Activated CD4-positive, alpha-beta T cell treated with anti-CD3 and anti-CD28 coated beads, Interleukin-2, amount 50 U/mL, for 1 hour (primary cell): ENCODE data around the gene PDZRN4.
"Not testable (repeated sequence)": the region's sequence is repeated elsewhere in the genome, so short reads cannot be mapped to it uniquely, and the experiment has no call there.

Experiments
- DNase-seq: peaks from one replicate; pipeline ENCODE4 v3.0.0-alpha.2; 2020

Gene PDZRN4

DNA sequence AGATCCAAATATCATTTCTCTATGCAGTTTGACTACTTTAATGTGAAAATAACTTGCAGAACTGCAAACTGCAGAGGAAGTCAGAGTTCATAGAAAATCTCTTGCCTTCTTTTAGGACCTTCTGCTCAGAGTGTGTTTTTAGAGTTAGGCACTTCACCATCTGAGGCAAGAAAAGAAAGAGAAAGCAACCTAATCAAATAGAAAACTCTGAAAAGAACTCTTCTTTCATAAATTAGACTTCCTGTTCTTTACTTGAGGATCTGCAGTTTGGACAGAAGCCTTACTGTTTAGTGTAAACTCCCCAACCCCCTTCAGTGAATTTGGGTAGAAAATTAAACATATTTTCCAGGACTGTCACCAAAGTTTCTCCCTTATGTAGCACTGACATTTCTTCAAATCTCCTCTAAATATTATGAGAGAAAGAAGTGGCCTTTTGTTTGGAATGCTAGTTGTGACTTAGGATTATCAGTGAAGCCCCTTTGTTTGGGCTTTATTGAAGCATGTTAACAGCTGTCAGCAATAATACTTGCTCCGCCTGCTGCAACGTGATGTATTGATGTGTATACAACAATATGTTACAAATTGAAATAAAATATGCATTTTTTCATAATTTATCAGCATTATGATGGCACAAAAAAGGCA, 99.5 kb downstream of the PDZRN4 start:
- no peak for DNase-seq

DNA sequence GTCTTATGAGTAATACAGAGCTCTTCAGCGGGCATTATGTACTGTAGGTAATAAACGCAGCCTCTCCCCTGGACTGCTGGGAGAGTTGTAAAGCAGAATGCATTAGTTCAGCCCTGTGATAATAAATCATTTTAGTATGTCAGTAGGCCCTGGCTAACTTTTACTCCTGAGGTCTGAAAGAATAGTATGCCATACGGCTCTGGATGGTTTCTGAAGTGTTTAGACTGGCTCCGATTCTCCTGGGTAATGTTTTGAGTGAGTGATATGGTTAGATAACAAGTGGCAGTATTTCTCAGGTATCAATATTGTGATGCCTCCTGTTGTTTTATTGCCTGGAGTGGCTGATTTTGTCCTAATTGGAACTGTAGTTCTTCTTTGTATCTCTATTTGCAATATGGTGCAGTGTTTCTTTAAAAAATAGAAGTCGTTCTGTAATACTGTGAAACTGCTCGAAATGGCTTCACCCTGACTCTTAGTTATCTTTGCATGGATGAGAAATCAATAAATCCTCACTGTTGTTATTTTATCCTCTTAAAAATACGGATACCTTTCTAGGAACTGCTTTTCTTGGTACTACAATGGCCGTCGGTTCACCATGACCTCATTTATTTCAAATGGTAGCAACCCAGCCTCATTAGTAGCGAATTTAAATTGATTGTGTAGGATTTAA, 100.2 kb downstream of the PDZRN4 start:
- DNase-seq = no peak

DNA sequence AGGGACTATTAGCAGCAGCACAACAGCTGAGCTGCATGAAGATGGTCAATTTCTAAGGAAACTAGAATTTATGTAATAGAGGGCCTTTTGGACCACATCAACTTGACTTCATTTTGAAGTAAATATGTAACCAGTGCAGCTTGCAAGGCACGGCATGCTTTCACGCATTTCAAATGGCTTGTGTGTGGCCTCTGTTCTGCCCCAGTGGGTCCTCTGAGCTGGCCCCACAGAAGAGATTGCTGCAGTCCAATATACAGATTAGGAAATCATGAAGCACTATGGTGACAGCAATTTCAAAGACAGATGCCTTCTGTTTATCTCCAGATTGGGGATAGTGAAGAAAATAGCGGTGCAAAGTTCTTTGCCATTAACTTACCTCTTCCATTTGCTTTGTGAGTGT, 101.4 kb downstream of the PDZRN4 start:
- no peak for DNase-seq

DNA sequence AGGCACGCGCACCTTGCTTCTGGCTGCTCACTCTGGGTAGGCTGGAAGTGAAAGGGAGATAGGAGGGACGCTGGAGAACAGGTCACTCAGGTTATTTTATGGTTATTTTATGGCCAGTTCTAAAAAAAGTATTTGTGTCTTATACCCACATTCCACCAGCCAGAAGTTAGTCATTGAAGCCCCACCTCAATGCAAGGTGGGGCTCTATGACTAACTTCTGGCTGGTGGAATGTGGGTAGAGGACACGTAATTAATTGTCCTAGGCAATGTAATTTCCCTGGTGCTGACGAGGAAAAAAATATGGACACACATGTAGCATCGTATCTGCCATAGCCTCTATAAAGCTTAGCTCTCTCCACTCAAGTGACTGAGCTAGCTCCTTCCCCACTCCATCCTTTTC, 104.9 kb downstream of the PDZRN4 start:
- DNase-seq = no peak

DNA sequence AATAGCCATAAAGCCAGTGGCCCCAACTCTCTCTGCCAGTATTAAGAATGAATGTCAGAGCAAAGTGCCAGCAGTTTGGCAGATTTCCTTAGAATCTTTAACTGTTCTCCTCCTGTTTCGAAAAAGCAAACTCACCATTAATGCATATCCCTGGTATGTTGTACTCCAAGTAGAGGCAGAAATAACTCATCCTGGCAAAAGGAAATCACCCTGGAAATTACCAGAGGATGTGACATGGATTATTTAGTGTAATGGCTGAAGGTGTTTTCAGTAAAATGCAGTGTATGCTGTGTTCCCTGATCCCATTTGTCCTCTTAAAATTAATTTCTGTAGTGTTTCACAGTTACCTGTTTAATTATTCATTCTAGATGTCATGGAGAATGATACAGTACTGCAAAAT, 105.3 kb downstream of the PDZRN4 start:
- DNase-seq = no peak

DNA sequence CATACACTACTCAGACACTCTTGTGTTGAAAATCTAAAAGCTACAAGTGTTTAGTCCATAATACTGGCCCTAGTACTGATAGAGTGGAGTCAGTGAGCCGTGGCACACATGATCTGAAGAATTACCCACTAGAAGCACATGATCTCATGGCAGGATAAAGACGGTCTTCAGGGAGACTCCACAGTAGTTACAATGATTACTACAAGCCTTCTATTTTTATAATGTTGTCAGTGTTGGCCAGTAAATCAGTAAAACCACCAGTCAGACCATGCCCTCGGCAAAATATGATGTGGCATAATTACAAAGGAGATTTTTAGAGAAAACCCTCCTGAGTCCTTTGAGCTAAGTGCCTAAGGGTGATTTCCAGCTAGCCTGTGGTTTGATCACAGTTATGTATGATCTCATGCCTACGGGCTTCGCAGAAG, 114.9 kb downstream of the PDZRN4 start:
- no peak for DNase-seq

DNA sequence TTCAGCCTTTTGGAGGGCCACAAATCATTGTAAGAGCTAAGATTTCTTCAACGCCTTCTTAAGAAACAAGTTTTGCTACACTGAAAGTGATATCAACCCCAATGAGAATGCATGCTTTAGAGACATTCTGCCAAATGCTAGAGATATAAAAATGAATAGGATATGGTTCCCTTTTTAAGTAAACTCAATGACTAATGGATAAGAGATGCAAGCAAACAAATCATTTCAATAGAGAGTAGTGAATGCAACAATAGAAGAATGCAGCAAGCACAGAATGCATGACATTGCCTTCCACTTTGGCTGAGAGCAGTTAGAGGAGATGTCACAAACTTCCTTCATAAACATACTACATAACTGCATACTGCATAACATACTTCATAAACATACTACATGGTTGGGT, 116.4 kb downstream of the PDZRN4 start:
- DNase-seq = no peak

DNA sequence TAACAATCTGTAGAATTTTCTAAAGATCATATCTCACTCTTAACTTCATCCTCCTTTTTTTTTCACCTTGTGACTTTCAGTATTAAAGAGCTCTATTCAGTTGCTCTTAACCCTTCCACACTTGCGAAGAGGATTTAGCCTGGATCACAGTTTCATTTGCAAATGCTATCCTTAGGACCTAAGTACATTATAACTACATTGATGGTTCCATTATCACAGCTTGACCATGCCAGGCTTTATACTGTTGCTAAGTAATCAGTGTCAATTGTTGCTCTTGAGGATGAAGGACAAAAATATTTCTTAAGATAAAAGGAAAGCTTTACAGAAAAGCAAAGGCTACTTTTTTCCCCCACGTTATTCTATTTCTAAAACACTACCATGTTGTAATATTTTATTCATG, 122.2 kb downstream of the PDZRN4 start:
- no peak for DNase-seq

DNA sequence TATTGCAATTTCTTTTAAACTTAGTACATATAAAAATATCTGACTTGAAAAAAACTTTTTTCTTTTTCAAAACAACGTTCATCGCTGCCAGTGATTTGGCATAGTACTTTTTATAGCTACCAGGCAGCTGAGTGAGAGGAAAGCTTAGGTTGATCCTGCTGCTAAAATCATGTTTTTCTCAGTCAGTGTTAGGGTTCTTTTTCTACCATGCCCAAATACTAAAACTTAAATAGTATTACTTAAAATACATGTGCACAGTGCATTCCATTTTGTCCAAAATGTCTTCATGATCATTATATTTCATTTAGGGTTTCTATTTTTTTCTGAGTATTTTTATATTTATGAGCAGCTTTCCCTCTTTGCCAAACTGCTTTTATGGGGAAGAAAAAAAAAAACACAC, 123.8 kb downstream of the PDZRN4 start:
- DNase-seq = no peak

DNA sequence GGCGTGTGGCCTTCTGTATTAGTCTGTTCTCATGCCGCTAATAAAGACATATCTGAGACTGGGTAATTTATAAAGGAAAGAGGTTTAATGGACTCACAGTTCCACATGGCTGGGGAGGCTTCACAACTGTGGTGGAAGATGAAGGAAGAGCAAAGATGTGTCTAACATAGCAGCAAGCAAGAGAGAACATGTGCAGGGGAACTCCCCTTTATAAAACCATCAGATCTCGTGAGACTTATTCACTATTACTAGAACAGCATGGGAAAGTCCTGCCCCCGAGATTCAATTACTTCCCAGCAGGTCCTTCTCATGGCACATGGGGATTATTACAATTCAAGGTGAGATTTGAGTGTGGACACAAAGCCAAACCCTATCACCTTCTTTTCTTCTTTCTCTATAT, 124.3 kb downstream of the PDZRN4 start:
- DNase-seq = not testable (repeated sequence)

DNA sequence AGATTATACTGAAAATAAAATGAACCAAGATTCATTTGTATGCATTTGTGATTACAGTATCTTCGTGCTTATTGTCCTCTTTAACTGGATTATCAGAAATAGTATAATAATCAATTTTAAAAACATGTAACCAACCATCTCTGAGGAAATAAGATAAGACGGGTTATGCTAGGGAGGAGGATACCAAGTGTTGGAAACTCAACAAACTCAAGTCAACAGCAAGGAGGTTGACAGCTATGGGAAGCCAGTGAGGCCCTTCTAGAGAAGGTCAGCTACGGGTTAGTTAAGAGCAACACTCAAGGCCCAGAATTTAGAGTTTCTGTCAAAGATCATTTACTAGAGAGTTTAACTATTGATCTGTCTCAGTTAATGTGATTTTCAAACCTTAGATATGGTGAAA, 137.2 kb downstream of the PDZRN4 start:
- DNase-seq = no peak

DNA sequence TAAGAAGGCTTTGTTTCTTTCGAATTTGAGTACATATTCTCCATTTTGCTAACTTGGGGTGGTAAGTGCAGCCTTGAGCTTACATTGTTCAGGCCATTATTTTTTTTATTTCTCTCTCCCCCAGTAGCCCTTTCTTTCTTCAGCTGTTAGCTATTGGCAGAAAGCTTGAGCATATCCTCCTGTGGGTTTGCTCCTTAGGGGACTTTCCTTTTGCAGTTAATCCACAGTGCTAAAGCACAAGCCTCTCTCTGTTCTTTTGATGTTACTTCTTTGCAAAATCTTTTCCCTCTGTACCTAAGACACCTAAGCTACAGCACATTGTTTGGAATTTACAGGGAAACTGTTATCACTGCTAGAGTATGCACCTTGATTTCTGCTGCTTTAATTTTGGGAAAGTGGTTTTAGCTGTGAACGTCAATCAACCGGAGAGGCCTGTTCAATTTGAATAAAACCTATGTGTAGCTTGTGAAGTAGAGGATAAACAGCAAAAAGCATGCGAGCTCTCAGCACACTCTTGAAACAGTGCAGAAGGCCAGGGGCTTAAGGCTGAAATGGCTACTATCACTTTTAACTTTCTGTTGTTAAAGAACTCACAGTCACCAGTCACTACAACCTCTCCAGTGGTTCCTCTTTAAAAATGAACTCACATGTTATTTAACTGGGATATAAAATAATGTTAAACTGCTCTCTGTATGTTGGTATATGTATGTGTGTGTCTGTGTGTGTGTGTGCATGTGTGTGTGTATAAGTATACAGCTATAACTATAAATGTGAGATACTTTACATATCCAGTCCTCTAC, 139.2 kb downstream of the PDZRN4 start:
- no peak for DNase-seq

DNA sequence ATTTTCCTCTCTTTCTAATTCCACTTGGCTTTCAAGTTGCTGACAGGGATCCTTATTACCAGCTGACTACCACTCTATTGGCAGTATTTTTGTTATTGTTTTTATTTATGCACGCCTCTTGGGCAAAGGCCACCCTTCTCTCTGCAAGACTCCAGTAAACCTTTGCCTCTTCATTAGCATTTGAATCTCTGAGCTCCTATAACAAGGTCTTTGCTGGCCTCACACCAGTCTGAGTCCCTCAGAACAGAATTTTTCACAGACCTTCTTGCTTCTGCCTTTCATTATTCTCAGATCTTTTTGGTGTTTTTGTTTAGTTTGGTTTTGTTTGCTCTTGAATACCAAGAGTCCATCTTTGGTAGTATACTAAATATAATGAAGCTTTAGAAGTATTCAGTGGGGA, 145.9 kb downstream of the PDZRN4 start:
- DNase-seq = no peak

DNA sequence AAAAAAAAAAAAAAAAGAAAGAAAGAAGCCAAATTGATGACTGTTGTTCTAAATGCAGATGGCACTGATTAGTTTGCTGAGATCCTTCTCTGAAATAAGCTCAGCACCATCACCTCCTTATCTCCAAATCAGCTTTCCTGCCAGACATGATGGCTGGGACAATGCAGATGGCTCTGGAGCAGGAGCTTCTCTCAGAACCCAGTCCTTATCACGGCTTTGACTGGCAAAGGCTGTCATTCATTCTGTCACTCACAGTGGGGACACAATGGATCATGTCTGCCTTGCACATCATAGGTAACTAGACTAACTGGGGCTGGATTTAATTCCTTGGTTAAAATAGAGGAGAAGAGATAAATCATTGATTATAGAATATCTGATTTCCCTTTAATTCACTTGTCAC, 146.3 kb downstream of the PDZRN4 start:
- DNase-seq = no peak

DNA sequence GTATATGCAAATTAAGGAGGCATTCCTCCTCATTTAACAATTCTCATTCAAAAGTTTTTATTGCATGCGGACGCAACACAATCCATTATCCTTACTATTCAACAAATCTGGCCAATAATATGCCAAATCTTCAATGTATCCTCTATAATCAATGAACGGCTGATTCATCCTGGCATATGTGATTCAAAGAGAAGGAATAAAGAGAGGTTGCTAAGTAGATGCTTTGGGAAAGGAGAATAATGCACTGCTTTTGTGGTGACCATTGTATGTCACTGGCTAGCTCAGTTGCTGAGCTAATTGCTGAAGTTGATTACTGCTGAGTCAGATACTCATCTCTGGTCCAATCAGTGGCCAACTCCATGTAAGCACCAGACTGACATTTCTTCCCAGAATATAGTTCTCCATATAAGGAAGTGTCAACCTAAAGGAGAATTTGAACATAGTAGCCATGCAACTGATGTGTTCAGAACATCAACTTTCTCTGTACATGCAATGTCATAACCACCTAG, 148.0 kb downstream of the PDZRN4 start:
- no peak for DNase-seq

DNA sequence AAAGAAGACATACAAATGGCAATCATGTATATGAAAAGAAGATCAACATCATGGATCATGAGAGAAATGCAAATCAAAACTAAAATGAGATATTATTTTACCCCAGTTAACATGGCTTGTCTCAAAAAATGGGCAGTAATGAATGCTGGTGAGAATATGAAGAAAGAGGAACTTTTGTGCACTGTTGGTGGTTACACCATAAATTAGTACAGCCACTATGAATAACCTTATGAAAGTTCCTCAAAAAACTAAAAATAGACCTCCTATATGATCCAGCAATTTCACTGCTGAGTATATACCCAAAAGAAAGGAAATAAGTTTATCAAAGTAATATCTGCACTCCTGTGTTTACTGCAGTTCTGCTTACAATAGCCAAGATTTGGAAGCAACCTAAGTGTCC, 151.7 kb downstream of the PDZRN4 start:
- no peak for DNase-seq

DNA sequence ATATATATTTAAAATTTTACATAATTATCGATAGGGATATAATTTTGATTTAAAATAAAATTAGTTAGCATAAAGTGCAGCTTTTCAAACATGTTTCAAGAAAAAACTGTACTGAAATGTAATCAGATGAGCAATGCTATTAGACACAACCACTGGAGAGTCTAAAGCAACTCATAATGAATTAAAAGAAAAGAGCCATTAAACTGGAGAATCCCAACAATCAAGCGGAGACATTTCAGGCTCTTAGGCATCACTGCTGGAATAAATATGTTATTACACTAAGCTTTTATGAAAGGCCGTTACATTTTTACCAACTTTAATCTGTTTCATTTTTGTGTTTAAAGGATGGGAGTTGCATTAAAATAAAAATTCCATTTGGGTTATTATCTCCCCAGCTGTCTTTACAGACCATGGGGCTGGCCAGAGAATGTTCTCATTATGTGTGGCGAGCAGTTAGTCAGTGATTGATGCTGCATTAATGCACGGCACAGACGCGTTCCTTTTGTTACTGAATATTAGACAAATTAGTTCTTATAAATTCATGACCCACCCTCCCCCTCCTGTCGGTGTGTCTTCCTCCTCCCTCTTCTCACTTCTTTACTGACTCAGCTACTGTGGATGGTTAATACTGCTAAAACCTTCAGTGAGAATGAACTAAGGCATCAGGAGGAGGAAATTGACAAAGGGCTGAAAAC, 156.8 kb downstream of the PDZRN4 start:
- no peak for DNase-seq

DNA sequence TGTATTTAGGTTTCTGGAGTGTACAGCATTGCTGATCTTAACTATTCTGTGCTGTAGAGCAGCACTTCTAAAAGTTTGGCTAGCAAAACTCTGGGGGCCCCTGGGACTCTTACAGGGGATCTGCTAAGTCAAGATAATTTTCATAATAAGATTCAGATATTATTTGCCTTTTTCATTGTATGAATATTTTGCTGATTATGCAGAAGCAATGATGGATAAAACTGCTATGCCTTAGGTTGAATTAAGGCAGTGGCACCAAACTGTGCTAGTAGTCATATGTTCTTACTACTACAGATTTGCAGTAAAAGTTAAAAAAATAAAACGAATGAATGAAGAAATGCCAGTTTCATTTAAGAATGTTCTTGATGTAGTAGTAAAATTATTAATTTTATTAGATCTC, 160.1 kb downstream of the PDZRN4 start:
- no peak for DNase-seq

DNA sequence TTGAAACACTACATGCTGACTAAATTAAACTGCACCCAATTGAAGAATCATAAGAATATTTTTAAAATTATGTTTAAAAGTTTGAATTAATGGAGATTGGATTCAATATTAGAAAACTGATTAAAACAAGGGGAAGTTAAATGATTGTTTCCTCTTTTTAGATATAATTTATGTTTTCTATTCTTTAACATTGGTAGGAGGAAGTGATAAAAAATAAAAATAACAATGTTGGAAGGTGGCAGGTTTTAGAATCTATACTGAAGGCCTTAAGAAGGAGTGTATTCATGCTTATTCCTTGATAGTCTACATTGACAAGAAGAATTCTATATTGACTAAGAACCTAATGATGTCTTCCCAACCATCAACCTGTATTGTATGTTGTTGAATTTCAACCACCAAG, 168.1 kb downstream of the PDZRN4 start:
- DNase-seq = no peak

DNA sequence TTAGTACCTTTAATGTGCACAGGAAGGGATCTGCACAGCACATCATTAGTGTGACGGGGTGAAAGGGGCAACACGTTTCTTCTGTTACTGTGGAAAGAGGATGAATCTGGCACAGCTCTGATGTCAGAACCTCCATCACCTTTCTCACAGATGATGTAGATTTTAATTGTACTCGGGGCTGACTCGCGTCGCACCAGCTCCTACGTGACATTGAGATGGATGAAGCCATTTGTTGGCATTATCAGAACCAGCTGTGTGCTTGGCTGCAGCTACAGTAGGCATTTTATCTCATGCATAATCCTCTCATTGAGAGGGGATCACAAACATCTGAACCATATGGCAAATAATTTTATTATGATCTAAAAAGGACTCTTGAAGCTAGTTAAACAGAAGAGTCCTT, 173.6 kb downstream of the PDZRN4 start:
- no peak for DNase-seq

DNA sequence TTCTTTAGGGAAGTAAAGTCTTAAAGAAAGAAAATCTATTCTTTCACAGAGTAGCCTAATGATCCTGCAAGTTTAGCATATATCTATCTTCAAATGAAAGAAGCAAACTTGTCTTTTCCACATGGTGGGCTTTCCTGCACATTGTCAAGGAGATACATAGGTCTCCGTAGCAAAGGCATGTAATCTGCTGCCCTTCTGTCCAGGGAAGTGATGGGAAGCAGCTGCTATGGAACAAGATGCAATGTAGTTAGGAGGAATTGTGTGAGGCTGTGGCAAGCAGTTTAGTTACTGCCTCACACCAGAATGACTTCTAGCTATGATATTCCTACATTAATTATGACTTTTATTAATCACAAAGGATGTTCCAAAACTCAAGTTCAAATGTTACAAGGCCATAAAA, 174.4 kb downstream of the PDZRN4 start:
- no peak for DNase-seq

DNA sequence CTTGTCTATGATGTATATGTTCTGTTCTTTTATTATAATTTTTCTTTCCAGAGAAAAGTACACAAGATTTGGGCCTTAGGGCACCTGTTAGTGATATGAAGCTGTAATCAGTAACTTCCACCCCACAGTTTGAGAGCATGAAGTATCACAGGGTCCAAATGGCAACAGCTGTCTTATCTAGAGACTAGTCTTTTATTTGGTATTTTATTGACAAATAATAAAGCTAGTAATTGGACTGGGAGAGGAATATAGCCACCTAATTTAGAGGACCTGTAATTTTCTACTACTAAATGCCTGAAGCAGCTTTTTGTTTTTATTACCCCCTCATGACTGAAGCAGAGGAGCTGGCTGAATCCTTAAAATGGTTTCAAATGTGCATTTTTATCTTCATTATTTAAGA, 174.8 kb downstream of the PDZRN4 start:
- DNase-seq = no peak

DNA sequence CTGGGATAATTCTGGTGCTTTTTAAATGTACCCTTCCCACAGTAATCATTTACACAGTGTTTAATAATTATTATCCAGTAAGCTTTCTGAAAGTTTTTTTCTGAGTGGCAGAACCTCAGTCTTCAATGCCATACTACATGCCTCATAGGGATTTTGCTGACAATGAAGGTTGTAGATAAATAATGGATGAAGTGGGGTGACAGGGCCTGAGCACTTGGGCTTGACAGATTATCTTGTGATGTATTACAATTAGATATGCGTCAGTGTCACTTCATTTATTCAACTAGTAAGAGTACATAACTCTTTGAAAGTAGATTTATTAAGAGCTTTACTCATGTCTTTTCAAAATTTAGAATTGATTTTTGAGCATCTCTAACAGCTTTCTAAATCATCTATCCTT, 176.1 kb downstream of the PDZRN4 start:
- DNase-seq = no peak
